CD14-positive monocyte (primary cell): ENCODE measurements around the gene SLCO2A1. TPM values are rescaled to one million over a fixed set of nuclear protein-coding genes. Genes with fewer than 3 reads are reported as not detected.

Source experiments
- DNase-seq, 3 donors: peaks; one replicate each; pipeline ENCODE4 v3.0.0-alpha.2; 2011 to 2022
- H2AFZ ChIP-seq: 2 replicates; pipeline ENCODE4 v1.6.0; 2012; ENCODE audit warnings: mild to moderate bottlenecking, low read depth, low read length, inconsistent platforms; ENCODE audit not compliant: insufficient read depth, poor library complexity, severe bottlenecking
- H3K27ac ChIP-seq, 2 donors: 1 replicate in 1 of 2; 2 replicates in 1 of 2; pipeline ENCODE4 v1.5.1; 2012 to 2013; ENCODE audit warnings: low read length in 2 of 2, control low read depth in 1 of 2, inconsistent platforms in 1 of 2, low read depth in 1 of 2, mild to moderate bottlenecking in 1 of 2
- H3K27me3 ChIP-seq, 2 donors: one replicate each; pipeline versions ENCODE4 v1.6.0 to v1.6.1; 2011 to 2013; ENCODE audit warnings: low read length in 2 of 2; ENCODE audit not compliant: control insufficient read depth in 2 of 2, insufficient read depth in 2 of 2
- H3K36me3 ChIP-seq, 2 donors: replicated peaks in 1 of 2; 1 replicate in 1 of 2; 2 replicates in 1 of 2; pipeline versions ENCODE4 v1.5.1 to v1.6.1; 2012 to 2013; ENCODE audit warnings: low read length in 2 of 2, control low read depth in 1 of 2, inconsistent platforms in 1 of 2, mild to moderate bottlenecking in 1 of 2; ENCODE audit not compliant: insufficient read depth in 2 of 2, control insufficient read depth in 1 of 2
- H3K4me1 ChIP-seq, 2 donors: 1 replicate in 1 of 2; 2 replicates in 1 of 2; pipeline versions ENCODE4 v1.5.1 to v1.6.1; 2012 to 2013; ENCODE audit warnings: low read length in 2 of 2, control low read depth in 1 of 2, inconsistent platforms in 1 of 2, mild to moderate bottlenecking in 1 of 2, moderate library complexity in 1 of 2; ENCODE audit not compliant: insufficient read depth in 2 of 2, control insufficient read depth in 1 of 2
- H3K4me2 ChIP-seq: replicated peaks from 2 replicates; pipeline ENCODE3; 2012; ENCODE audit warnings: low read length, moderate library complexity, mild to moderate bottlenecking; ENCODE audit not compliant: poor library complexity, severe bottlenecking; ENCODE audit errors: extremely low read depth
- H3K4me3 ChIP-seq, 3 experiments: fragments of 200-600 bp in 1 of 3; sonication (generic) in 1 of 3; replicated peaks in 1 of 3; 1 replicate in 2 of 3; 2 replicates in 1 of 3; pipeline ENCODE4 v1.5.1; 2011 to 2013; ENCODE audit warnings: low read length in 3 of 3, mild to moderate bottlenecking in 3 of 3, control low read depth in 2 of 3, low read depth in 2 of 3, inconsistent platforms in 1 of 3, moderate library complexity in 1 of 3
- H3K79me2 ChIP-seq: 2 replicates; pipeline ENCODE4 v1.6.0; 2012; ENCODE audit warnings: mild to moderate bottlenecking, control low read depth, inconsistent platforms, low read length, moderate library complexity; ENCODE audit not compliant: insufficient read depth
- H3K9ac ChIP-seq: 2 replicates; pipeline ENCODE4 v1.6.0; 2017; ENCODE audit warnings: low read length, mild to moderate bottlenecking; ENCODE audit not compliant: insufficient read depth, poor library complexity, severe bottlenecking
- H3K9me3 ChIP-seq, 2 donors: replicated peaks in 1 of 2; 1 replicate in 1 of 2; 2 replicates in 1 of 2; pipeline versions ENCODE4 v1.5.1 to v1.6.1; 2012 to 2013; ENCODE audit warnings: low read length in 2 of 2, control low read depth in 1 of 2; ENCODE audit not compliant: control insufficient read depth in 1 of 2, insufficient read depth in 1 of 2
- H4K20me1 ChIP-seq: 2 replicates; pipeline ENCODE4 v1.6.0; 2012; ENCODE audit warnings: mild to moderate bottlenecking, low read length, control low read depth, moderate library complexity; ENCODE audit not compliant: insufficient read depth
- H3K27ac Mint-ChIP-seq, 7 donors: one replicate each; pipeline ENCODE4 v1.8.0; 2020; ENCODE audit warnings: mild to moderate bottlenecking in 7 of 7, mixed read lengths in 7 of 7, moderate library complexity in 6 of 7, inconsistent platforms in 2 of 7
- H3K27me3 Mint-ChIP-seq, 3 donors: one replicate each; pipeline ENCODE4 v1.8.0; 2021 to 2022; ENCODE audit warnings: low read depth in 3 of 3, mild to moderate bottlenecking in 3 of 3, mixed read lengths in 3 of 3, moderate library complexity in 3 of 3, inconsistent platforms in 1 of 3
- H3K36me3 Mint-ChIP-seq, 2 donors: one replicate each; pipeline ENCODE4 v1.8.0; 2020; ENCODE audit warnings: mixed read lengths in 2 of 2, inconsistent platforms in 1 of 2, mild to moderate bottlenecking in 1 of 2
- H3K4me1 Mint-ChIP-seq: one replicate; pipeline ENCODE4 v1.8.0; 2020; ENCODE audit warnings: mild to moderate bottlenecking, mixed read lengths
- H3K4me3 Mint-ChIP-seq, 2 donors: one replicate each; pipeline ENCODE4 v1.8.0; 2020; ENCODE audit warnings: mild to moderate bottlenecking in 2 of 2, mixed read lengths in 2 of 2, moderate library complexity in 1 of 2
- H3K9me3 Mint-ChIP-seq, 7 donors: one replicate each; pipeline ENCODE4 v1.8.0; 2020 to 2022; ENCODE audit warnings: mixed read lengths in 7 of 7, mild to moderate bottlenecking in 6 of 7, moderate library complexity in 6 of 7, inconsistent platforms in 2 of 7
- CTCF ChIP-seq: fragments of 200-600 bp; IDR thresholded peaks from one replicate; pipeline ENCODE4 v1.8.0; 2022; ENCODE audit warnings: antibody characterized with exemption, mild to moderate bottlenecking
- WGBS: methylation state at CpG from one replicate; pipeline ENCODE4 v1.1.5; 2013; ENCODE audit warnings: missing lambda C conversion rate; ENCODE audit not compliant: insufficient coverage; 5-methylcytosine and 5-hydroxymethylcytosine counted together
- intact Hi-C, 2 donors: fragments of 100-400 bp; cut with micrococcal nuclease; formaldehyde crosslinking; loops; one replicate each; pipeline versions ENCODE4 v1.15.0 to v1.15.1; 2023
- polyA plus RNA-seq, 3 donors: library from polyadenylated mRNA; depleted of rRNA in 1 of 3; unstranded in 2 of 3; stranded (reverse) in 1 of 3; fragments of 300-500 nt in 2 of 3; fragments of >200 nt in 1 of 3; fragmentation: Illumina TruSeq in 2 of 3; gene quantifications; 1 replicate in 2 of 3; 2 replicates in 1 of 3; pipeline ENCODE4 v1.2.3, GENCODE V29; 2012 to 2021

SLCO2A1 gene
- polyA plus RNA-seq, 3 donors: 0.12 TPM; not detected in 2

- no peaks in the 10 kb centered on the region for H3K9me3 ChIP-seq
- no peak overlapping the region for H3K27ac ChIP-seq
- H3K4me3 Mint-ChIP-seq: no peak overlapping the region
- no peak overlapping the region for H3K9ac ChIP-seq
- DNase-seq: no peak
- H2AFZ ChIP-seq: no peak overlapping the region
- peaks cover 17 to 25% (median 17%) of the 10 kb centered on the region in 3 donors for H3K27me3 Mint-ChIP-seq
- no peak overlapping the region for H3K4me3 ChIP-seq
- no peak overlapping the region for H3K27ac Mint-ChIP-seq
- peaks cover 0 to 13% of the 10 kb centered on the region in 2 donors for H3K27me3 ChIP-seq
- H3K4me1 ChIP-seq: peaks cover 9 to 13% of the 10 kb centered on the region in 2 donors
- intact Hi-C loops: no loop called here
- 96% methylated on average over 8 of the region's 8 CpGs for WGBS
- H3K36me3 ChIP-seq: no peaks in the 10 kb centered on the region
- no peaks in the 10 kb centered on the region for H3K79me2 ChIP-seq
- TF ChIP-seq CTCF: no peak
- H3K4me2 ChIP-seq: no peak overlapping the region
- no peaks in the 10 kb centered on the region for H4K20me1 ChIP-seq
- no peaks in the 10 kb centered on the region for H3K9me3 Mint-ChIP-seq
- peaks cover 16% of the 10 kb centered on the region for H3K4me1 Mint-ChIP-seq
- no peaks in the 10 kb centered on the region for H3K36me3 Mint-ChIP-seq
Observed at GRCh38 chr3:133931084-133931483, 98.6 kb downstream of the SLCO2A1 start.

- TF ChIP-seq CTCF: no peak
- Histone ChIP-seq H3K4me1 (peaks cover 9 to 13% of the 10 kb centered on the region in 2 donors), H2AFZ (no peak overlapping the region), H3K36me3 (no peaks in the 10 kb centered on the region), H3K4me2 (no peak overlapping the region), H3K9me3 (no peaks in the 10 kb centered on the region), H3K27ac (no peak overlapping the region), H3K79me2 (no peaks in the 10 kb centered on the region), H4K20me1 (no peaks in the 10 kb centered on the region), H3K4me3 (no peak overlapping the region), H3K9ac (no peak overlapping the region), H3K27me3 (peaks cover 0 to 13% of the 10 kb centered on the region in 2 donors)
- peaks cover 17 to 25% (median 17%) of the 10 kb centered on the region in 3 donors for H3K27me3 Mint-ChIP-seq
- H3K27ac Mint-ChIP-seq: no peak overlapping the region
- no CpG with 5 or more reads among the region's 1 CpG for WGBS
- peaks cover 16% of the 10 kb centered on the region for H3K4me1 Mint-ChIP-seq
- intact Hi-C loops: no loop called here
- no peak for DNase-seq
- H3K4me3 Mint-ChIP-seq: no peak overlapping the region
- H3K9me3 Mint-ChIP-seq: no peaks in the 10 kb centered on the region
- no peaks in the 10 kb centered on the region for H3K36me3 Mint-ChIP-seq
Observed at GRCh38 chr3:133930341-133930933, 99.3 kb downstream of the SLCO2A1 start.
